Right kidney (tissue), 1 donor: Measurements from ENCODE around the gene PRRX1.

Source experiments
- DNase-seq: peaks from one replicate; pipeline ENCODE4 v3.0.0-alpha.2; 2016

The PRRX1 gene

GRCh38 chr1:170768929-170769328 is 105.0 kb downstream of the PRRX1 start:
- DNase-seq, result no peak

GRCh38 chr1:170769691-170770090 is 105.8 kb downstream of the PRRX1 start:
- DNase-seq, result no peak

DNA sequence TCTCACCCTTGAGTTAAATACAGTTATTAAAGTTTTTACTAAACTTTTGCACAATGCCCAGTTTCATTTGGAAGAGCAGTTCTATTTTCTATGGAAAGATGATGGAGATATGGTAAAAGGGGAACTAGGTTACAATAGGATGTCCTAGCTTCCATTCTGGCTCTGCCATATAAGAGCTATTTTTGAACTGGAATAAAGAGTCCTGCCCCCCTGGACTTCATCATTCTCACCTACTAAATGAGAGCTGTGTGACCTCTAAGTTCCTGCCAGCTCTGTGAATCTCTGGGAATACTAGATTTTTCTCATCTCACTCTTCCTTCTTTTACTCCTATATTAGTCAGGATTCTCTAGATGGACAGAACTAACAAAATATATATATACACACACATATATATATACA is 106.3 kb downstream of the PRRX1 start:
- no peak for DNase-seq

DNA sequence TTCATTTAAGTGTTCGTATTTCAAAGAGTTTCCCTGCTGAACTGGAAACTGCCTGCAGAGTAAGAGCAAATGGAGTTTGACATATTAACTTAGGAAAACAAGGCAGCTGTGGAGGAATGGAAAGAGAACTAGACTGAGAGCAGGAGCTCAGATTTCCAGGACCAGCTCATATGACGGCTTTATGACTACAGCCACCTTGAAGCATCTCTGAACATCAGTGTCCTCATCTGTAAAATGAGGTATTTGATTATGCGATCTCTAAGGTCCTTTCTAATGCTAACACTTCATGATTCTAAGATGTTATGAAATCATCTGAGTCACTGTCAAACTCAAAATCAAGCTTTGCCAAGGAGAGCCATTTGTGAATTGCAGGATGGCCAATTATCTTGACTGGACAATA is 112.3 kb downstream of the PRRX1 start:
- no peak for DNase-seq

GRCh38 chr1:170776777-170777176 is 112.8 kb downstream of the PRRX1 start:
- DNase-seq, result no peak
